Measurements from ENCODE around the gene PAM.

GRCh38 chr5:102711525-102712385, 43.4 kb upstream of the PAM start:
- TF ChIP-seq CTCF (IDR thresholded peaks at IDR 0.05) (no peak), POLR2AphosphoS5 (IDR thresholded peaks at IDR 0.05) (no peak), POLR2A (IDR thresholded peaks at IDR 0.05) (no peak)

Data from breast epithelium (tissue), 3 donors.